PC-3 (cell line): ENCODE measurements around the gene CHTF8. TPM values are rescaled to one million over a fixed set of nuclear protein-coding genes. Genes with fewer than 3 reads are reported as not detected.

Source experiments
- ATAC-seq: fragments of 200-7000 bp; cut with Tn5 transposase; 2 replicates; pipeline ENCODE4 v1.9.1; 2020; ENCODE audit warnings: mild to moderate bottlenecking, moderate library complexity
- BruUV-seq: library from RNA; stranded (reverse); fragments of 400-500 nt; replicated peaks from 2 replicates; lab custom pipeline; 2021; lab: Mats Ljungman, UMichigan
- CTCF ChIA-PET: fragments of 300-600 bp; sonication (Branson Sonifier 250); formaldehyde crosslinking; loops from one replicate; lab custom pipeline; 2022; ENCODE audit warnings: antibody characterized with exemption; lab: Charles Lee
- POLR2A ChIA-PET: fragments of 300-600 bp; sonication (Branson Sonifier 250); formaldehyde crosslinking; loops from one replicate; lab custom pipeline; 2022; ENCODE audit warnings: antibody characterized with exemption; ENCODE audit not compliant: unreplicated experiment; lab: Charles Lee
- DNase-seq: peaks from one replicate; pipeline ENCODE4 v3.0.0-alpha.2; 2015
- H2AFZ ChIP-seq: fragments of 300-600 bp; sonication (generic); 2 replicates; pipeline ENCODE4 v1.6.0; 2016; ENCODE audit warnings: antibody characterized with exemption, low read length
- H3F3A ChIP-seq: fragments of 300-600 bp; sonication (generic); one replicate; pipeline ENCODE4 v1.6.0; 2017; ENCODE audit warnings: antibody characterized with exemption, low read length, control low read depth, mild to moderate bottlenecking; ENCODE audit not compliant: unreplicated experiment
- H3K27ac ChIP-seq: fragments of 300-600 bp; sonication (generic); 2 replicates; pipeline ENCODE4 v1.5.1; 2016; ENCODE audit warnings: mild to moderate bottlenecking, low read length
- H3K27me3 ChIP-seq: fragments of 300-600 bp; sonication (generic); 2 replicates; pipeline ENCODE4 v1.6.1; 2016; ENCODE audit warnings: low read length, mixed read lengths
- H3K36me3 ChIP-seq: fragments of 300-600 bp; sonication (generic); 2 replicates; pipeline ENCODE4 v1.6.1; 2016; ENCODE audit warnings: low read depth, mixed run types, low read length, mixed read lengths
- H3K4me1 ChIP-seq: fragments of 300-600 bp; sonication (generic); 2 replicates; pipeline ENCODE4 v1.5.1; 2016; ENCODE audit warnings: low read length; ENCODE audit not compliant: insufficient read depth
- H3K4me2 ChIP-seq: fragments of 300-600 bp; sonication (generic); 2 replicates; pipeline ENCODE4 v1.6.0; 2016; ENCODE audit warnings: low read length
- H3K4me3 ChIP-seq: fragments of 300-600 bp; sonication (generic); 2 replicates; pipeline ENCODE4 v1.5.1; 2016; ENCODE audit warnings: mild to moderate bottlenecking, low read length, mixed read lengths
- H3K79me2 ChIP-seq: fragments of 300-600 bp; sonication (generic); 2 replicates; pipeline ENCODE4 v1.6.1; 2017; ENCODE audit warnings: low read length, mixed read lengths
- H3K9ac ChIP-seq: fragments of 300-600 bp; sonication (generic); 2 replicates; pipeline ENCODE4 v1.6.0; 2016; ENCODE audit warnings: mild to moderate bottlenecking, low read length
- H3K9me2 ChIP-seq: fragments of 300-600 bp; sonication (generic); replicated peaks from 2 replicates; pipeline ENCODE4 v1.6.1; 2016; ENCODE audit warnings: mixed run types, low read length, mixed read lengths
- H3K9me3 ChIP-seq: fragments of 300-600 bp; sonication (generic); 2 replicates; pipeline ENCODE4 v1.6.1; 2016; ENCODE audit warnings: low read length, mixed read lengths
- H4K20me1 ChIP-seq: fragments of 300-600 bp; sonication (generic); 2 replicates; pipeline ENCODE4 v1.6.1; 2016; ENCODE audit warnings: low read length, mixed read lengths
- CTCF ChIP-seq: fragments of 300-600 bp; sonication (generic); conservative IDR thresholded peaks from 2 replicates; pipeline ENCODE4 v1.5.1; 2017; ENCODE audit warnings: antibody characterized with exemption, low read depth, mild to moderate bottlenecking, low read length
- EZH2 ChIP-seq: fragments of 300-600 bp; sonication (generic); IDR thresholded peaks from one replicate; pipeline ENCODE4 v1.6.1; 2017; ENCODE audit warnings: antibody characterized with exemption, mild to moderate bottlenecking, low read length; ENCODE audit not compliant: unreplicated experiment
- EZH2phosphoT487 ChIP-seq: fragments of 300-600 bp; sonication (generic); IDR thresholded peaks from 2 replicates; pipeline ENCODE4 v1.6.1; 2018; ENCODE audit warnings: mild to moderate bottlenecking, antibody characterized with exemption, low read length, borderline replicate concordance
- intact Hi-C: fragments of 100-400 bp; cut with micrococcal nuclease; formaldehyde crosslinking; loops from 2 replicates; pipeline ENCODE4 v1.9.0; 2023
- total RNA-seq: library from RNA; depleted of rRNA; stranded (reverse); fragments of >200 nt; gene quantifications from 2 replicates; pipeline ENCODE4 v1.2.3, GENCODE V29; 2014

CHTF8 gene
- total RNA-seq, 1 experiment from 2014 or later = 45.9 TPM

- Histone ChIP-seq H4K20me1 (no peaks in the 10 kb centered on the region), H3K36me3 (no peaks in the 10 kb centered on the region), H3F3A (peaks cover 5% of the 10 kb centered on the region), H3K9me2 (no peaks in the 10 kb centered on the region), H2AFZ (no peak overlapping the region), H3K4me2 (peak overlapping the region; percentile 40), H3K9me3 (no peaks in the 10 kb centered on the region), H3K4me1 (peaks cover 39% of the 10 kb centered on the region), H3K79me2 (no peaks in the 10 kb centered on the region), H3K9ac (no peak overlapping the region), H3K27me3 (no peaks in the 10 kb centered on the region), H3K27ac (peak overlapping the region; percentile 56), H3K4me3 (no peak overlapping the region)
- intact Hi-C loops = loop anchor here (1.0 kb wide), 1 partner anchor 8 kb away; the partner anchor contains the start of gene SNTB2
- TF ChIP-seq EZH2 (no peak), EZH2phosphoT487 (no peak), CTCF (no peak)
- ChIA-PET CTCF (no interaction called here), POLR2A (interaction anchor here (0.5 kb wide), 1 partner anchor 12 kb away, joined by 6 read pairs; no protein-coding TSS in a partner anchor)
- peak; percentile 56 for ATAC-seq
- peak; percentile 88 for DNase-seq
- no TSS peak for BruUV-seq
Measured at GRCh38 chr16:69179328-69180010, 47.1 kb upstream of the CHTF8 start.

- POLR2A ChIA-PET = no interaction called here
- BruUV-seq = no TSS peak
Measured at GRCh38 chr16:69176033-69176800, 43.8 kb upstream of the CHTF8 start.

More at GRCh38 chr16:69176033-69176800, 43.8 kb upstream of the CHTF8 start:
- TF ChIP-seq CTCF (no peak), EZH2phosphoT487 (no peak), EZH2 (no peak)
- CTCF ChIA-PET = no interaction called here
- H2AFZ ChIP-seq = no peak overlapping the region
- no peak overlapping the region for H3K27ac ChIP-seq
- H3K4me1 ChIP-seq = peaks cover 39% of the 10 kb centered on the region
- intact Hi-C loops = no loop called here
- H3K9me3 ChIP-seq = no peaks in the 10 kb centered on the region
- H3K9me2 ChIP-seq = no peaks in the 10 kb centered on the region
- H3K36me3 ChIP-seq = peaks cover 3% of the 10 kb centered on the region; the same call in 1 of the 2 replicates
- H3K4me3 ChIP-seq = no peak overlapping the region
- no peaks in the 10 kb centered on the region for H3K79me2 ChIP-seq
- H3K27me3 ChIP-seq = no peaks in the 10 kb centered on the region
- no peak for ATAC-seq
- no peak overlapping the region for H3K9ac ChIP-seq
- H3K4me2 ChIP-seq = no peak overlapping the region
- no peaks in the 10 kb centered on the region for H4K20me1 ChIP-seq
- DNase-seq = no peak
- peaks cover 5% of the 10 kb centered on the region for H3F3A ChIP-seq
